GM18858 (cell line): ENCODE data around the gene DOP1B.
"Not testable (repeated sequence)": the region's sequence is repeated elsewhere in the genome, so short reads cannot be mapped to it uniquely, and the experiment has no call there.

ENCODE experiments used
- ATAC-seq: cut with Tn5 transposase; IDR thresholded peaks from one replicate; pipeline ENCODE4 v1.9.1; 2021; ENCODE audit not compliant: unreplicated experiment

Gene DOP1B, protein sequence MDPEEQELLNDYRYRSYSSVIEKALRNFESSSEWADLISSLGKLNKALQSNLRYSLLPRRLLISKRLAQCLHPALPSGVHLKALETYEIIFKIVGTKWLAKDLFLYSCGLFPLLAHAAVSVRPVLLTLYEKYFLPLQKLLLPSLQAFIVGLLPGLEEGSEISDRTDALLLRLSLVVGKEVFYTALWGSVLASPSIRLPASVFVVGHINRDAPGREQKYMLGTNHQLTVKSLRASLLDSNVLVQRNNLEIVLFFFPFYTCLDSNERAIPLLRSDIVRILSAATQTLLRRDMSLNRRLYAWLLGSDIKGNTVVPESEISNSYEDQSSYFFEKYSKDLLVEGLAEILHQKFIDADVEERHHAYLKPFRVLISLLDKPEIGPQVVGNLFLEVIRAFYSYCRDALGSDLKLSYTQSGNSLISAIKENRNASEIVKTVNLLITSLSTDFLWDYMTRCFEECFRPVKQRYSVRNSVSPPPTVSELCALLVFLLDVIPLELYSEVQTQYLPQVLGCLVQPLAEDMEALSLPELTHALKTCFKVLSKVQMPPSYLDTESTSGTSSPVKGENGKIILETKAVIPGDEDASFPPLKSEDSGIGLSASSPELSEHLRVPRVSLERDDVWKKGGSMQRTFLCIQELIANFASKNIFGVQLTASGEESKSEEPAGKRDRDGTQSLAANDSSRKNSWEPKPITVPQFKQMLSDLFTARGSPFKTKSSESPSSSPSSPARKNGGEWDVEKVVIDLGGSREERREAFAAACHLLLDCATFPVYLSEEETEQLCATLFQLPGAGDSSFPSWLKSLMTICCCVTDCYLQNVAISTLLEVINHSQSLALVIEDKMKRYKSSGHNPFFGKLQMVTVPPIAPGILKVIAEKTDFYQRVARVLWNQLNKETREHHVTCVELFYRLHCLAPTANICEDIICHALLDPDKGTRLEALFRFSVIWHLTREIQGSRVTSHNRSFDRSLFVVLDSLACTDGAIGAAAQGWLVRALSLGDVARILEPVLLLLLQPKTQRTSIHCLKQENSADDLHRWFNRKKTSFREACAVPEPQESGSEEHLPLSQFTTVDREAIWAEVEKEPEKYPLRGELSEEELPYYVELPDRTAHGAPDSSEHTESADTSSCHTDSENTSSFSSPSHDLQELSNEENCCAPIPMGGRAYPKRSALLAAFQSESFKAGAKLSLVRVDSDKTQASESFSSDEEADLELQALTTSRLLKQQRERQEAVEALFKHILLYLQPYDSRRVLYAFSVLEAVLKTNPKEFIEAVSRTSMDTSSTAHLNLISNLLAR (N-terminal part only)

DNA sequence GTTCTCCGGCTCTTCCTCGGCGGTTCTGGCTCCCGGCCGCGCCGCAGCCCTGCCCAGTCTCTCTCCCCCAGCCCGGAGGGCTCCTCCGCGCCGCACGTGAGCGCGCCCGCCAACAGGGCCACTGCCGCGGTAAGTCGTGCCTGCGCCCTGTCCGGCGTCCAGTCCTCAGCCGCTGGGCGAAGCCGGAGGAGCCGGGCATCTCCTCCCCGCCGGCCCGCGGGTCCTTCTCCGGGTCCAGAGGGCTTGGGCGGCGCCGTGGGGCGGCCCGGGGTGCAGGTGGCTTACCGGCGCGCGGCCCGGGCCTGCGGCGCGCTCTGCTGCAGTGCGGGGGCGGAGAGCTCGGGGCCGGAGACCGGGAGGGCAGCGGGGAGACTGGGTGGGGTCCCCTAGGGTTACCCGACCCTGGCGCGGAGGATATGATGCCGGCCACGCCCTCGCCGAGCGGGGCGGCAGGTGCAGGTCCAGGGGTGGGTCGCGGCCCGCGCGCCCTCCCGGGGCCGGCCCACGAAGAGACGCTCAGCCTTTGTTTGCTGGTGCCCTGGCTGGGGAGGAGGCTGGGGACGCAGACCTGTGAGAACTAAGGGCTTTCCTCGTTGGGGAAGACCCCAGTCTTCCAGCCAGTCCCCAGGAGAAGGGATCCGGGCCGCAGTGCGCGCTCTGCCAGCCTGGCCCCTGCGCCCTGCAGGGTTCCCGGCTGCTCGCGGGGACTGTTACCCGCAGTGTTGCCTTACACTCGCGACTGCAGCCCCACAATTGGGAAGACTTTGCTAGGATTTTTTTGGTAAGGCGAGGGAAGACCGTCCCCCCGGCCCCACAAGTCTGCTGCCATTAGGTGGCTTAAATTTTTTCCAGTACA lies at the start of gene DOP1B:
TSS of gene DOP1B (plus strand) at position 10 of the 856 bp plus-strand sequence. CDS start 7,910 bp downstream, outside the sequence.
- peak; percentile 21 for ATAC-seq

DNA sequence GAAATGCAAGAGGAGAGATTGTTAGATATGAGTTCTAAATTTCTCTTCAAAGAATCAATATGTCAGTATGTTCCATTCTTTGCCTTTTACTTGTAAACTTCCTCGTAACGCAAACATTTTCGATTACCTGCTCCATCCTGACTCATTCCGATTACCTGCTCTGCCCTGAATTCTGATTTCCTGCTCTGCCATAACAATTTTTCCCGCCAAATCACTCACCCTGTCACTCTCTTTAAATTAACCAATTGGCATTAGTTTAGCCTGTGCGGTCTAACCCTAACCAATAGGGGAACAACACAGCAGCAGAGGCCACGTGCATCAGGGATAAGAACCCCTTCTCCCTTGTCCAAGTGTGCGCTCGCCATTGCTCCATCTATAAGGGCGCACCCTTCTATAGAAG lies 46.8 kb upstream of the DOP1B start:
- ATAC-seq: no peak

DNA sequence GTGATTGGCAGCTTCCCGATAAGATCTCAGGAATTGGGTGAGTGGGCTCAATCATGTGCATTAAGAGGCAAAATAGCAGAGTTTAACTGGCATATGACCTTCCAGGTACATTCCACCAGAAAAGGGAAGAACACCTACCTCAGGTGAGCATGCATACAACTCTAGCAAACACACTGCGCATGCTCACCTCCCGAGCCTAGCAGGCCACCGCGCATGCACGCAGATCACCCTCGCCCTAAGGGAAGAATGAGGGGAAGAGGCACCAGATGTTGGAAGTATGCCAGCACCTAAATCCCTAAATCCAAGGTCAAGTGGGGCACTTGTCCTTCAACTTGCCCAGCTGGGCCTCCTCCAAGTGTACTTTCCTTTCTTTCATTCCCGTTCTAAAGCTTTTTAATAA lies 45.4 kb upstream of the DOP1B start:
- no peak for ATAC-seq

DNA sequence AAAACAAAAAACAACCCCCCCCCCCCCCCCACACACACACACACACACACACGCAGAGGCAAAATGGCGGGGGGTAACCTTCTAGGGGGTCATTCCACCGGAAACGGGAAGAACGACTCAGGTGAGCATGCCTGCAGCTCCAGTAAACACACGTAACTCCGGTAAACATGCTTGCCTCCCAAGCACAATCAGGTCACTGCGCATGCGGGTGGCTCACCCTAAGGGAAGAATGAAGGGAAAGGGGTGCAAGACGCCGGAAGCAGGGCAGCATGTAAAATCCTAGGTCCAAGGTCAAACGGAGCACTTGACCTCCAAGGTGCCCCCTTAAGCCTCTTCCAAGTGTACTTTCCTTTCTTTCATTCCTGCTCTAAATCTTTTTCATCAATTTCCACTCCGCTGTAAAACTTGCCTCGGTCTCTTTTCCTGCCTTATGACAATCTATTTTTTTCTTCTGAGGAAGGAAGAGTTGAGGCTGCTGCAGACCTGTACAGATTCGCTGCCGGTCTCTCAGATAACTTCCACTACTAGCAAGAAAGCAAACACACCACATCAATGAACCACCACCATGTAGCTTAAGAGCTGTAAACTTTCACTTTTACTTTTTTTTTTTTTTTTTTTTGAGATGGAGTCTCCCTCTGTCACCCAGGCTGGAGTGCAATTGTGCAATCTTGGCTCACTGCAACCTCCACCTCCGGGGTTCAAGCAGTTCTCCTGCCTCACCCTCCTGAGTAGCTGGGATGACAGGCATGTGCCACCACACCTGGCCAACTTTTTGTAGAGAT lies 42.8 kb upstream of the DOP1B start:
- no peak for ATAC-seq

DNA sequence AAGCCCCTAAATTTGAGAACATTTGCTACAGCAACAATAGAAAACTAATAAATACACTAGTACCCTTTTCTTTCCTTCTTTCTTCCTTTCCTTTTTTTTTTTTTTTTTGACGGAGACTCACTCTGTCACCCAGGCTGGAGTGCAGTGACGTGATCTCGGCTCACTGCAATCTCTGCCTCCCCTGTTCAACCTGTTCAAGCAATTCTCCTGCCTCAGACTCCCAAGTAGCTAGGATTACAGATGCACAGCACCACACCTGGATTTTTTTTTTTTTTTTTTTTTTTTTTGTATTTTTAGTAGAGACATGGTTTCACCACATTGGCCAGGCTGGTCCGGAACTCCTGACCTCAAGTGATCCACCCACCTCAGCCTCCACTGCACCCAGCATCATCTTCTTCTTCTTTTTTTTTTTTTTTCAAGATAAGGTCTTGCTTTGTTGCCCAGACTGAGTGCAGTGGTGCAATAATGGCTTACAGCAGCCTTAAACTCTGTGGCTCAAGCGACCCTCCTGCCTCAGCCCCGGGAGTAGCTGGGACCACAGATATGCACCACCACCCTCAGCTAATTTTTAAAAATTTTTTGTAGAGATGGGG lies 41.4 kb upstream of the DOP1B start:
- ATAC-seq: no peak

DNA sequence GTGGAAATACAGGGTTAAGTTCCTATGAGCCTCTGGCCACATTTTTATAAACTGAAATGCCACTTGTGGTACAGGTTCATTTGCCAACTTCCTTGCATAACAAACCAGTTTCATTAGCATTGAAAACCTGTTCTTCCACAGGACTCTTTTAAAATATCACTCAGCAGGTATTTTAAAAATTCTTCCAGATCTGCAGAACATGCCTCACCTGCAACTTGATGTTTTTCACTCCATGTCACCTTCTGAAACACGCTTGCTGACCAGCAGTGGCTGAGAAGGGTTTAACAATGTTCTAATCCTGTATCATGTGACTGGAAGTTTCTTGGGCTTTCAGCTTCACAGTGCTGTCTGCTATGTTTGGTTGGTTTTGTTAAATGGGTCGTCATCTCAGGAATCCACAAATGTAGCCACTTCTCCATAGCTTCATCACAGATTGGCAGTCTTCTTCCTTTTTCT lies 39.3 kb upstream of the DOP1B start:
- no peak for ATAC-seq

DNA sequence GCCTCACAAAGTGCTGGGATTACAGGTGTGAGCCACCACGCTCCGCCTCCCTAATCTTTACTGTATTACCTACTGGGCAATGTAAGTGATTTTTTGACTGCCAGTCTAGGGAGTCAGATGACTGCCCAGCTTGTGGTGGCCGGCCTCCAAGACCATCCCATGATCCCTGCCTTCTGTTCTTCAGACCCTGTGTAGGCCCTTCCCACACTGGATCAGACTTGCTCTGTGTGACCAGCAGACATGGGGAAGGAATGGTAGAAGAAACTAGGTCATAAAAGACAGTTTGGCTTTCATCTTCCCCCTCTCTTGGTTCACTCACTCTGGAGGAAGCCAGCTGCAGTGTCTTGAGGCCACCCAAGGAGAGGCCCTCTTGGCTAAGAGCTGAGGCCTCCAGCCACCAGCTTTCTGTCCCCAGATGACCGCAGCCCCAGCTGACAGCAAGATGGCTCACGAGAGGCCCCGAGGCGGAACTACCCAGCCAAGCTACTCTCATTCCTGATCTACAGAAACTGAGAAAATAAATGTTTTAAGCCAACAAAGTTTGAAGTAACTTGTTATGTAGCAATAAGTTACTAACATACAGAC lies 36.2 kb upstream of the DOP1B start:
- no peak for ATAC-seq

DNA sequence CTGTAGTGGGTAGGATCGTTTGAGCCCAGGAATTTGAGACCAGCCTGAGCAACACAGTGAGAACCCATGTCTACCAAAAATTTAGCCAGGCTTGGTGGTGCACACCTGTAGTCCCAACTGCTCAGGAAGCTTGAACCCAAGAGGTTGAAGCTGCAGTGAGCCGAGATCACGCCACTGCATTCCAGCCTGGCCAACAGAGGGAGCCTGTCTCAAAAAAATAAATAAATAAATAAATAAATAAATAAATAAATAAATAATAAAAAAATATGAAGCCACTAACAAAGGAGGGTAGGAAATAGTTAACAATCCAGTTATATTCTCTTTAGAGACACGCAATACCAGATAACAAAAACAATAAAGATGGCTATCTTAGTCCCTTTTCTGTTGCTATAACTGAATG lies 33.6 kb upstream of the DOP1B start:
- no peak for ATAC-seq

DNA sequence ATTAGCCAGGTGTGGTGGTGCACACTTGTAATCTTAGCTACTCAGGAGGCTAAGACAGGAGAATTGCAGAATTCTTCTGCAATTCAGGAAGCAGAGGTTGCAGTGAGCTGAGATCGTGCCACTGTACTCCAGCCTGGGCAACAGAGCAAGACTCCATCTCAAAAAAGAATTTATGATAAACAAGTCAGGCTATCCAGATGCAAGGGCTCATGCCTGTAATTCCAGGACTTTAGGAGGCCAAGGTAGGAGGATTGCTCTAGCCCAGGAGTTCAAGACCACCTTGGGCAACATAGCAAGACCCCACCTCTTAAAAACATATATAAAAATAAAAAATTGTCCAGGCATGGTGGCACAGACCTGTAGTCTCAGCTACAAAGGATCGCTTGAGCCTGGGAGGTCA lies 32.2 kb upstream of the DOP1B start:
- ATAC-seq: no peak

DNA sequence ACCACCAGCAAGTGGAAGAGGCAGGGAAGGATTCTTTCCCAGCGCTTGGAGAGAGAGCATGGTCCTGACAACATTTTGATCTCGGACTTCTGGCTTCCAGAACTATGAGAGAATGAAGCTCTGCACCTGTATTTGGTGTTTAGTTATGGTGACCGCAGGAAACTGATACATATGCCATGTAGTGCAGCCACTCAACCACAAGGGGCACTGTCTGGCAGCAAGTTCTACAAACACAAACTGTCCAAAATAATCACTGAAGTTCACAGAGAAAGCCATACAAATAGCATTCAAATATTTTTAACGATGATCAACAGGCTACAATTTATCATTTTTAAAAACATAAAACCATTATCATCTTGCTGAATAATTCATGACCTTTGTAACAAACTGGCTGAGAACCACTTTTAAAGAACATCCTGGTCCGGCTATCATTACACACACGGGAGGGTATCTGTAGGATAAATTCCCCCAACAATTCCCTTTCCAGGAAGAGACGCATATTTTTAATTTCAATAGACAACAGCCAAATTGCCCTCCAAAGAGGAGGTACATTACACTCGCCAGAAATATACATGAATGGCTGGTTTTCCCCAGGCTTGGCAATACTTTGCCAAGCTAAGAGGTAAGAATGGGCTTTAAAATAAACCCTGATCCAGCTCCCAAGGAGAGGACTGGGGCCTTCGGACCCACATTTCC lies 31.0 kb upstream of the DOP1B start:
- ATAC-seq: no peak

DNA sequence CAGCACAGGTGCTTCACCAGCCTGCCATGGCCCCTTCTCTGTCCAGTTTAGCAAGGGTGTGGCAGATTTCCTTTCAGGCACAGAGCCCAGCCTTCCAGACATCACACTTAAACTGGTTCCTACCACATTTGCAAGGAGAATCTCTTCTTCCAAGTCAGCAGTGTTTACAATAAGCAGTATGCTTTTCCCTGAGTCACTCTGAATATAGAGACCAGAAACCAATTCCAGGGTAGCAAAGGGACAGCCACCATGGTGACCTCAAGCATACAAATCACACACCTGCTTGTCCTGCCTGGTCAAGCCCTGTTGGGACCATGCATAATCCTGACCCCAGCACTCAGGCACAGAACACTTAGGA lies 30.4 kb upstream of the DOP1B start:
- ATAC-seq: no peak

DNA sequence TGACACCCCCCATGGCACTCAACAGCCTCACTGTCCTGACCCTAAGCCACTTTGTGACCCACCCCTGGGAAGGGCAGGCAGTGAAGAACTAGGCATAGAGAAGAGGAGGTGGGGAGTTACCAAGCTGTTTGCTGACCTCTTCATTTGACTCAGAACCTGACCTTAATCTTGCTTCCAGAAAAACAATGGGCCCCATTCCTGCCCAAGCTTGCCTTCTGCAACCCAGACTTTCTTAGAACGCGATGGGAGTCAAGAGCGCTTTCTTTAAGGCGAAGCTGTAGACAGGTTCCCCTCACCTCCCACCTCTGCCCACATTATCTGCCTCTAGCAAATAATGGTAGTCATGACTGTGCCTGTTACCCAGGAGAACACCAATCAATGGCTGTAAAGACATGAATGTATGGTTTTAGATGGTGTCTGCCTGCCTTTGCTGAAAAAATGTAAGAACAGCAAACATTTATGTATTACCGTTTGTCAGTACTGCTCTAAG lies 30.0 kb upstream of the DOP1B start:
- no peak for ATAC-seq

DNA sequence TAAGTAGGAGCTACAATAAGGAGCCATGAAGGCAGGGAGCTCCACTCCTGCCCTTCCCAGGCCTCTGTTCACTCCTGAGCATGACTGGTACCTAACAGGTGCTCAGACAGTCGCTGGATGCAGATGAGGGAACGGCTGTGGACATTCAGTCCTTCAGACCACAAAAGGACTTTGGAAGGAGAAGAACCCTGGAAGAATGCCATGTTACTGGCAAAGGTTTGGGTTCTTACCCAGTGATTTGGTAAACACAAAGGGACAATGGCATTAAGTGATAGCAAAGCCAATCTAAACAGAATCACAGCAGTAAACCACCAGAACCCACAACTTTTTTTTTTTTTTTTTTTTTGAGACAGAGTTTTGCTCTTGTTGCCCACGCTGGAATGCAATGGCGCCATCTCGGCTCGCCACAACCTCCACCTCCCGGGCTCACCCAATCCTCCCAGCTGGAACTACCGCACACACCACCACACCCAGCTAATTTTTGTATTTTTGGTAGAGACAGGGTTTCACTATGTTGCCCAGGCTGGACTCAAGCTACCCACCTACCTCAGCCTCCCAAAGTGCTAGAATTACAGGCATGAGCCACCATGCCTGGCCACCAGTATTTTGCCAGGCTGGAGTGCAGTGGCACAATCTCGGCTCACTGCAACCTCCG lies 29.2 kb upstream of the DOP1B start:
- no peak for ATAC-seq

DNA sequence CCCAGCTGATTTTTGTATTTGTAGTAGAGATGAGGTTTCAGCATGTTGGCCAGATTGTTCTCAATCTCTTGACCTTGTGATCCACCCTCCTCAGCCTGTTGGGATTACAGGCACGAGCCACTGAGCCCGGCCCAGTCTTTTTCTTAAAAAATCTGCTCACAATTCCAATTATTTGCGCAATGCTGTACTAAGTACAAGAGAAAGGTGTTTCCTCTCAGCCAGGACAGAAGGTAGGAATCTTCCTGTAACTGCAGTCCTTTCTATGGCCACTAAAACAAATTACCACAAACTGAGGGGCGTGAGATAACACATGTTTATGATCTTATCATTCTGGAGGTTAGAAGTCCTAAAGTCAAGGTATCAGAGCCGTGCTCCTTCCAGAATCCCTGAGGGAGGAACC lies 28.6 kb upstream of the DOP1B start:
- no peak for ATAC-seq

DNA sequence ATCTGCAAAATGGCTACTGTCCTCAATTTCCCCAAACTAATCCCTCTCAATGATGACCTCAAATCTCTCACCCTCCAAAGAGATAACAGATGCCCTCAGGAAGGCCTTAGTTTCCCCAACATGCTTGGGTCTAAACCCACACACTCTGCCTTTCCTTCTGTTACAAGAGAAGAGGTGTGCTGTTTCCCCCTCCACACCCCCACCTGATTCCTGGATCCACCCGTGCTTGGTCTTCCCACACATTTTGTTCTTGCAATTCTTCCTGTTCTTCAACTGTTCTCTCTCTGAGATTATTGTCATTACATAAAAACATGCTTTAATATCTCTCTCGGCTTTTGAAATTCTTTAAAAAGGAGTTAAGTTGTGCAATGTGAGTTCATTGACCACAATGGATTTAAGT lies 27.4 kb upstream of the DOP1B start:
- no peak for ATAC-seq

DNA sequence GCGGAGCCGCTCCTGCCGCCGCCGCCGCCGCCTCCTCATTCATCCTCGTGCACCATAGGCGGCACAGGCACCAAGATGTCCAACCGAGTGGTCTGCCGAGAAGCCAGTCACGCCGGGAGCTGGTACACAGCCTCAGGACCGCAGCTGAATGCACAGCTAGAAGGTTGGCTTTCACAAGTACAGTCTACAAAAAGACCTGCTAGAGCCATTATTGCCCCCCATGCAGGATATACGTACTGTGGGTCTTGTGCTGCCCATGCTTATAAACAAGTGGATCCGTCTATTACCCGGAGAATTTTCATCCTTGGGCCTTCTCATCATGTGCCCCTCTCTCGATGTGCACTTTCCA lies 26.2 kb upstream of the DOP1B start:
- not testable (repeated sequence) for ATAC-seq

DNA sequence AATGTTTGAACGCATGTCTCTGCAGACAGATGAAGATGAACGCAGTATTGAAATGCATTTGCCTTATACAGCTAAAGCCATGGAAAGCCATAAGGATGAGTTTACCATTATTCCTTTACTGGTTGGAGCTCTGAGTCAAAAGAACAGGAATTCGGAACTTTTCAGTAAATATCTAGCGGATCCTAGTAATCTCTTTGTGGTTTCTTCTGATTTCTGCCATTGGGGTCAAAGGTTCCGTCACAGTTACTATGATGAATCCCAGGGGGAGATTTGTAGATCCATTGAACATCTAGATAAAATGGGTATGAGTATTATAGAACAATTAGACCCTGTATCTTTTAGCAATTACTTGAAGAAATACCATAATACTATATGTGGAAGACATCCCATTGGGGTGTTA lies 25.8 kb upstream of the DOP1B start:
- not testable (repeated sequence) for ATAC-seq

DNA sequence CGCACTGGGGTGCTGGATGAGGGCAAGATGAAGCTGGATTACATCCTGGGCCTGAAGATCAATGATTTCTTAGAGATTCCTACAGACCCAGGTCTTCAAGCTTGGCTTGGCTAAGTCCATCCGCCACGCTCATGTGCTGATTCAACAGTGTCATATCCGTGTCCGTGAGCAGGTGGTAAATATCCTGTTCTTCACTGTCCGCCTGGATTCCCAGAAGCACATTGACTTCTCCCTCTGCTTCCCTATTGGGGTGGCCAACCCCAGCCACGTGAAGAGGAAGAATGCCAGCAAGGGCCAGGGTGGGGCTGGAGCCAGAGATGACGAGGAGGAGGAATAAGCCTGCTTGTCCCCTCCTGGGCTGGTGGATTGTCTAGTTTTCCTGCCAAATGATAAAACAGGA lies 23.9 kb upstream of the DOP1B start:
- ATAC-seq: no peak
